Lower leg skin (tissue), 3 donors: Measurements from ENCODE around the gene HLA-DQA2.

ENCODE experiments used
- CTCF ChIP-seq, 3 donors: fragments of 450-650 bp; IDR thresholded peaks; one replicate each; pipeline ENCODE4 v1.5.1; 2016; ENCODE audit warnings: antibody characterized with exemption in 3 of 3, mild to moderate bottlenecking in 3 of 3, moderate library complexity in 2 of 3
- POLR2A ChIP-seq, 2 donors: fragments of 450-650 bp; IDR thresholded peaks; one replicate each; pipeline ENCODE4 v1.6.1; 2016 to 2017; ENCODE audit warnings: antibody characterized with exemption in 2 of 2, mild to moderate bottlenecking in 1 of 2, moderate library complexity in 1 of 2

DNA sequence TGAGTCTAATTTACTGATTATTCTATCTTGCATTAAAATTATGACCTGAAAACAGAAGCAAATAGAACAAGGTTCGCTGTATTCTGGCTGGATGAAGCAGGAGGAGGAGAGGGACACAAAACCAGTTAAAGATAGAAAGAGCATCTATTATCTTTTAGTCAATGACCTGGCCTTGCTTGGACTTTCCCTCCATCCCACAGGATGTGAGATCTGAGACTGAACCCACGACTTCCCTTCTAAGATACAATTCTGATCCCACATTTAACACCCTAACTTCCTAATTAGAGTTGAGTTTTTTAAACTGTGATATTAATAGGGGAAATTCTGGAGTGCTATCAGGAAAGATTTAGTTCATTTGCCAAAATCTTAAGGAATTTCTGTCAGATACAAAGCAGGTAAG lies 3.1 kb upstream of the HLA-DQA2 start:
- TF ChIP-seq POLR2A (IDR thresholded peaks at IDR 0.05) (no peak), CTCF (IDR thresholded peaks at IDR 0.05) (no peak)
